Upper lobe of left lung (tissue), 6 donors: ENCODE measurements around the gene CC2D2B. TPM values are rescaled to one million over a fixed set of nuclear protein-coding genes. Genes with fewer than 3 reads are reported as not detected.

Experiments used
- ATAC-seq, 2 donors: fragments of 200-7000 bp; cut with Tn5 transposase; one replicate each; pipeline ENCODE4 v1.9.1; 2022; ENCODE audit warnings: mild to moderate bottlenecking in 2 of 2, moderate library complexity in 2 of 2; ENCODE audit not compliant: low FRiP score in 2 of 2
- DNase-seq, 2 donors: peaks; one replicate each; pipeline ENCODE4 v3.0.0-alpha.2; 2019 to 2020
- H3K27ac ChIP-seq, 4 donors: fragments of 200-600 bp; sonication (generic); one replicate each; pipeline ENCODE4 v1.5.1; 2016 to 2019
- H3K27me3 ChIP-seq, 4 donors: fragments of 200-600 bp; sonication (generic); one replicate each; pipeline ENCODE4 v1.5.1; 2017 to 2019
- H3K36me3 ChIP-seq, 4 donors: fragments of 200-600 bp; sonication (generic); one replicate each; pipeline ENCODE4 v1.5.1; 2016 to 2019
- H3K4me1 ChIP-seq, 4 donors: fragments of 200-600 bp; sonication (generic); one replicate each; pipeline ENCODE4 v1.5.1; 2018 to 2019
- H3K4me3 ChIP-seq, 4 donors: fragments of 200-600 bp; sonication (generic); one replicate each; pipeline ENCODE4 v1.5.1; 2017 to 2019; ENCODE audit warnings: mild to moderate bottlenecking in 2 of 4, moderate library complexity in 1 of 4
- H3K9me3 ChIP-seq, 4 donors: fragments of 200-600 bp; sonication (generic); one replicate each; pipeline ENCODE4 v1.5.1; 2018 to 2019
- CTCF ChIP-seq, 6 experiments: fragments of 450-650 bp in 4 of 6; fragments of 200-600 bp in 2 of 6; sonication (generic) in 2 of 6; IDR thresholded peaks; one replicate each; pipeline ENCODE4 v1.5.1; 2016 to 2019; ENCODE audit warnings: antibody characterized with exemption in 6 of 6
- EP300 ChIP-seq, 4 donors: sonication (generic); formaldehyde crosslinking; IDR thresholded peaks; one replicate each; pipeline ENCODE4 v1.5.1; 2017; ENCODE audit warnings: antibody characterized with exemption in 4 of 4, control low read depth in 2 of 4
- POLR2A ChIP-seq, 4 donors: fragments of 450-650 bp; IDR thresholded peaks; one replicate each; pipeline ENCODE4 v1.5.1; 2016 to 2017; ENCODE audit warnings: antibody characterized with exemption in 4 of 4, mild to moderate bottlenecking in 2 of 4
- POLR2AphosphoS5 ChIP-seq, 2 donors: sonication (generic); formaldehyde crosslinking; IDR thresholded peaks; one replicate each; pipeline ENCODE4 v1.5.1; 2017; ENCODE audit warnings: antibody characterized with exemption in 2 of 2
- WGBS, 2 donors: methylation state at CpG; one replicate each; pipeline ENCODE4 v1.1.5; 2017 to 2018; 5-methylcytosine and 5-hydroxymethylcytosine counted together
- total RNA-seq, 6 donors: library from RNA; depleted of rRNA in 4 of 6; stranded (reverse); fragments of >200 nt in 4 of 6; gene quantifications; one replicate each; pipeline versions ENCODE4 v1.1.0 to v1.2.1, GENCODE V29; 2016 to 2021
- donor health status: DM: no; HTN: no; CAD: no; lungs with moderate emphysema.
- donor health status: DM: no; HTN: yes; CAD: no; lungs with severe emphysema.

Gene CC2D2B
- 1 to 10 TPM in 5 of 6 donors, under 1 TPM in 1; 0.94 to 5.5 (median 4.1) TPM for total RNA-seq

GRCh38 chr10:95907456-95908253 lies at the start of gene CC2D2B:
TSS of gene CC2D2B (plus strand) at chr10:95907975. CDS start at chr10:95911324, 3,349 bp downstream.
- DNase-seq (peak; percentile 83 to 97), ATAC-seq (peak; percentile 96 to 98)
- Histone ChIP-seq H3K27ac (peak within 1 kb of the TSS; percentile 75 to 90 (median 83)), H3K4me1 (peaks cover 0 to 9% (median 5%) of the 10 kb centered on the region in 4 donors), H3K9me3 (no peaks in the 10 kb centered on the region), H3K4me3 (peak within 1 kb of the TSS; percentile 67 to 73 (median 68)), H3K36me3 (peaks cover 0 to 3% (median 0%) of the 10 kb centered on the region in 4 donors), H3K27me3 (no peaks in the 10 kb centered on the region)
- no peak for TF ChIP-seq CTCF (IDR thresholded peaks at IDR 0.05)
- TF ChIP-seq POLR2AphosphoS5 (IDR thresholded peaks at IDR 0.05): peak in 1 of 2 donors; percentile 36
- no peak for TF ChIP-seq EP300 (IDR thresholded peaks at IDR 0.05)
- TF ChIP-seq POLR2A (IDR thresholded peaks at IDR 0.05): peak in 1 of 4 donors; percentile 49
- 0% methylated on average over 17 to 51 of the region's 69 CpGs for WGBS, 2 donors

GRCh38 chr10:95860166-95860940 lies 47.4 kb upstream of the CC2D2B start:
- Histone ChIP-seq H3K4me3 (no peak overlapping the region), H3K9me3 (no peaks in the 10 kb centered on the region), H3K27ac (no peak overlapping the region), H3K4me1 (peaks cover 0 to 6% (median 2%) of the 10 kb centered on the region in 4 donors), H3K36me3 (peaks cover 0 to 24% (median 9%) of the 10 kb centered on the region in 4 donors), H3K27me3 (no peaks in the 10 kb centered on the region)
- ATAC-seq (no peak), DNase-seq (no peak)
- WGBS, 2 donors: 86 to 91% methylated on average over 3 of the region's 3 CpGs
- TF ChIP-seq EP300 (IDR thresholded peaks at IDR 0.05) (no peak), POLR2AphosphoS5 (IDR thresholded peaks at IDR 0.05) (no peak), POLR2A (IDR thresholded peaks at IDR 0.05) (no peak), CTCF (IDR thresholded peaks at IDR 0.05) (no peak)

- no peak for ATAC-seq
- no peaks in the 10 kb centered on the region for H3K9me3 ChIP-seq
These were observed 46.4 kb upstream of the CC2D2B start for GRCh38 chr10:95861386-95861785.

More at GRCh38 chr10:95861386-95861785, 46.4 kb upstream of the CC2D2B start:
- Histone ChIP-seq H3K4me1 (peaks cover 0 to 7% (median 2%) of the 10 kb centered on the region in 4 donors), H3K4me3 (no peak overlapping the region), H3K36me3 (peaks cover 0 to 31% (median 10%) of the 10 kb centered on the region in 4 donors), H3K27ac (no peak overlapping the region), H3K27me3 (no peaks in the 10 kb centered on the region)
- 79 to 100% methylated on average over 2 of the region's 2 CpGs for WGBS, 2 donors
- DNase-seq: no peak
- TF ChIP-seq POLR2AphosphoS5 (IDR thresholded peaks at IDR 0.05) (no peak), CTCF (IDR thresholded peaks at IDR 0.05) (no peak), EP300 (IDR thresholded peaks at IDR 0.05) (no peak)
